Kidney (tissue), 14 donors: Measurements from ENCODE around the gene DYNLT2B. TPM values are rescaled to one million over a fixed set of nuclear protein-coding genes. Genes with fewer than 3 reads are reported as not detected.
"Not testable (repeated sequence)": the region's sequence is repeated elsewhere in the genome, so short reads cannot be mapped to it uniquely, and the experiment has no call there.

Experiments
- DNase-seq, 5 donors: peaks; one replicate each; pipeline ENCODE4 v3.0.0-alpha.2; 2013 to 2020
- FAIRE-seq: peaks from 2 replicates; lab custom pipeline; 2012; peaks lifted over from hg19 to GRCh38; lab: Jason Lieb, UNC
- H3K27ac ChIP-seq, 2 donors: one replicate each; pipeline ENCODE4 v1.7.0; 2013; ENCODE audit warnings: low read depth in 2 of 2, low read length in 2 of 2, inconsistent platforms in 1 of 2
- H3K27me3 ChIP-seq: one replicate; pipeline ENCODE4 v1.7.1; 2013; ENCODE audit warnings: low read length, inconsistent platforms; ENCODE audit not compliant: control insufficient read depth, insufficient read depth
- H3K36me3 ChIP-seq, 3 donors: one replicate each; pipeline versions ENCODE4 v1.7.0 to v1.7.1; 2013; ENCODE audit warnings: low read length in 3 of 3, control low read depth in 1 of 3, inconsistent platforms in 1 of 3; ENCODE audit not compliant: insufficient read depth in 3 of 3, control insufficient read depth in 2 of 3
- H3K4me1 ChIP-seq, 3 donors: one replicate each; pipeline versions ENCODE4 v1.7.0 to v1.7.1; 2013; ENCODE audit warnings: low read length in 3 of 3, inconsistent platforms in 1 of 3, low read depth in 1 of 3; ENCODE audit not compliant: control insufficient read depth in 2 of 3, insufficient read depth in 2 of 3
- H3K4me3 ChIP-seq, 3 donors: one replicate each; pipeline versions ENCODE4 v1.7.0 to v1.8.1; 2013; ENCODE audit warnings: low read length in 3 of 3, control low read depth in 1 of 3, inconsistent platforms in 1 of 3
- H3K9ac ChIP-seq, 3 donors: one replicate each; pipeline versions ENCODE4 v1.7.0 to v1.7.1; 2013; ENCODE audit warnings: low read length in 3 of 3, control low read depth in 1 of 3, inconsistent platforms in 1 of 3
- H3K9me3 ChIP-seq, 3 donors: one replicate each; pipeline versions ENCODE4 v1.7.0 to v1.7.1; 2013; ENCODE audit warnings: low read length in 3 of 3, control low read depth in 1 of 3, inconsistent platforms in 1 of 3; ENCODE audit not compliant: control insufficient read depth in 2 of 3, insufficient read depth in 1 of 3
- intact Hi-C: fragments of 100-400 bp; cut with DNase I; formaldehyde crosslinking; loops from one replicate; pipeline ENCODE4 v1.11.1; 2022
- polyA plus RNA-seq: library from polyadenylated mRNA; stranded (reverse); fragments of 350-450 nt; fragmentation: Illumina TruSeq; extraction: RNeasy Lipid Tissue Mini Kit (QIAGEN cat#74804); gene quantifications from one replicate; pipeline ENCODE4 v1.2.3, GENCODE V29; 2014; ENCODE audit warnings: low read depth, low replicate concordance; ENCODE audit not compliant: insufficient read depth
- total RNA-seq: library from RNA; stranded (reverse); fragmentation: NEBNext Ultra II Directional; extraction: Animal tissue kit (Norgen Biotek cat#: 25700); gene quantifications from one replicate; pipeline ENCODE4 v1.2.1, GENCODE V29; 2021
- TF ChIP-seq, protein P1 (sequence below): IDR thresholded peaks from 3 replicates; pipeline ENCODE4 v1.5.1; 2012; ENCODE audit warnings: mild to moderate bottlenecking, moderate library complexity, borderline replicate concordance; ENCODE audit not compliant: insufficient read depth; ENCODE audit errors: extremely low read depth
- donor health status: control.
- donor health status: control.
- donor health status: control.
- donor health status: control.
- donor health status: control.
- donor health status: DM: yes; HTN: yes; CAD: no.
- donor health status: Normal renal cell carcinoma (clear cell type).

Gene DYNLT2B
- total and polyA plus RNA-seq, 2 donors from 2014 or later = 10.5 to 41.8 TPM

DNA sequence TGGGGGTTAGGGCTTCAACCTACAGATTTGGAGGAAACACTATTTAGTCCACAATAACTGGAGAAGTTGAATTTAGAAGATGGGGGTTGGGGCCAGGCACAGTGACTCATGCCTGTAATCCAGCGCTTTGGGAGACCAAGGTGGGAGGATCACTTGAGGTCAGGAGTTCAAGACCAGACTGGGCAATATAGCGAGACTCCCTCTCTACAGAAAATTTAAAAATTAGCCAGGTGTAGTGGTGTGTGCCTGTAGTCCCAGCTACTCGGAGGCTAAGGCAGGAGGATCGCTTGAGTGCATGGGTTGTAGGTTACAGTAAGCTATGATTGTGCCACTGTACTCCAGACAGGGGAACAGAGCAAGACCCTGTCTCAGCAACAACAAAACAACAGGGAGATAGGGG, 5.0 kb upstream of the DYNLT2B start:
- Histone ChIP-seq H3K4me3 (no peak overlapping the region), H3K4me1 (no peaks in the 10 kb centered on the region), H3K36me3 (no peaks in the 10 kb centered on the region), H3K9me3 (no peaks in the 10 kb centered on the region), H3K27ac (no peak overlapping the region), H3K27me3 (no peaks in the 10 kb centered on the region), H3K9ac (no peak overlapping the region)
- TF ChIP-seq, protein P1, sequence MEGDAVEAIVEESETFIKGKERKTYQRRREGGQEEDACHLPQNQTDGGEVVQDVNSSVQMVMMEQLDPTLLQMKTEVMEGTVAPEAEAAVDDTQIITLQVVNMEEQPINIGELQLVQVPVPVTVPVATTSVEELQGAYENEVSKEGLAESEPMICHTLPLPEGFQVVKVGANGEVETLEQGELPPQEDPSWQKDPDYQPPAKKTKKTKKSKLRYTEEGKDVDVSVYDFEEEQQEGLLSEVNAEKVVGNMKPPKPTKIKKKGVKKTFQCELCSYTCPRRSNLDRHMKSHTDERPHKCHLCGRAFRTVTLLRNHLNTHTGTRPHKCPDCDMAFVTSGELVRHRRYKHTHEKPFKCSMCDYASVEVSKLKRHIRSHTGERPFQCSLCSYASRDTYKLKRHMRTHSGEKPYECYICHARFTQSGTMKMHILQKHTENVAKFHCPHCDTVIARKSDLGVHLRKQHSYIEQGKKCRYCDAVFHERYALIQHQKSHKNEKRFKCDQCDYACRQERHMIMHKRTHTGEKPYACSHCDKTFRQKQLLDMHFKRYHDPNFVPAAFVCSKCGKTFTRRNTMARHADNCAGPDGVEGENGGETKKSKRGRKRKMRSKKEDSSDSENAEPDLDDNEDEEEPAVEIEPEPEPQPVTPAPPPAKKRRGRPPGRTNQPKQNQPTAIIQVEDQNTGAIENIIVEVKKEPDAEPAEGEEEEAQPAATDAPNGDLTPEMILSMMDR = no peak
- DNase-seq = no peak
- FAIRE-seq = no peak
- intact Hi-C loops = no loop called here

DNA sequence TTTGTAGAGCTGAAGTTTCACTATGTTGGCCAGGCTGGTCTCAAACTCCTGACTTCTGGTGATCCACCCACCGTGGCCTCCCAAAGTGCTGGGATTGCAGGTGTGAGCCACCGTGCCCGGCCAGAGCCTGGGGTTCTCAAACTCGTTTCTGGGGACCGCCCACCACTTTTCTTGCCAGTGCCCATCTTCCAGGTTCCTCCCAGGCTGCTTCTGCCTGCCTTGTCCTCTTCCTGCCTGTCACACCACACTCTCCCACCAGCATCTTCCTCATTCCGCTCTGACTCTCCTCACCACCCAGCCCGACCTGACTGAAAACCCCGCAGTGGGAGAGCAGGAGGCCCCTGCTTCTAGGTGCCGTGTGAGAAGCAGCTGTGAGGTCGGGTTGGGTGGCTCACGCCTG, 3.1 kb upstream of the DYNLT2B start:
- no peaks in the 10 kb centered on the region for H3K36me3 ChIP-seq

DNA sequence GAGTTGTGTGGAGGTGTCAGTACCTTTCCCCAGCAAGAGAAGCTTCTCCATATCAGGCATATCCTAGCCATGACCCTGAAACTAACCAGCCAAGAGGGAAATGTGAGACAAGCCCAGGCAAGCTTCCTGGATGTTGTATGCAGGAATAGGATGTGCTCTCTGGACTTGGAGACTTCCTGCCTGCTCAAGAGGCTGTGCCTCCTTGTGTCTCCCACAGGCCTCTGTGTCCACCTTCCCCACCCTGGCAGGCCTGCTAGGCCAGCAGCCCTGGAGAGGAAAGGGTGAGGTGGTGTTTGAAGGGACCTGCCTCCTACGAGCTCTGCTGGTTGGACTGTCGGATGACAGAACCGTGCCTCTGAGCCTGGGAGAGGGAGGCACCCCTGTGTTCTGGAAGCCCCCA, 2.1 kb upstream of the DYNLT2B start:
- no peak overlapping the region for H3K4me3 ChIP-seq
- TF ChIP-seq, protein P1 = no peak
- intact Hi-C loops = no loop called here
- no peaks in the 10 kb centered on the region for H3K4me1 ChIP-seq
- no peak overlapping the region for H3K27ac ChIP-seq
- H3K36me3 ChIP-seq = no peaks in the 10 kb centered on the region
- no peak overlapping the region for H3K9ac ChIP-seq
- FAIRE-seq = no peak
- DNase-seq = no peak
- H3K27me3 ChIP-seq = no peaks in the 10 kb centered on the region
- no peaks in the 10 kb centered on the region for H3K9me3 ChIP-seq

More for the DNA sequence above, 3.1 kb upstream of the DYNLT2B start:
- H3K9me3 ChIP-seq = no peaks in the 10 kb centered on the region
- no peak overlapping the region for H3K27ac ChIP-seq
- no peak overlapping the region for H3K9ac ChIP-seq
- FAIRE-seq (no peak), DNase-seq (no peak)
- H3K4me1 ChIP-seq = no peaks in the 10 kb centered on the region
- intact Hi-C loops = no loop called here
- H3K4me3 ChIP-seq = no peak overlapping the region
- TF ChIP-seq, protein P1 = no peak
- H3K27me3 ChIP-seq = no peaks in the 10 kb centered on the region

DNA sequence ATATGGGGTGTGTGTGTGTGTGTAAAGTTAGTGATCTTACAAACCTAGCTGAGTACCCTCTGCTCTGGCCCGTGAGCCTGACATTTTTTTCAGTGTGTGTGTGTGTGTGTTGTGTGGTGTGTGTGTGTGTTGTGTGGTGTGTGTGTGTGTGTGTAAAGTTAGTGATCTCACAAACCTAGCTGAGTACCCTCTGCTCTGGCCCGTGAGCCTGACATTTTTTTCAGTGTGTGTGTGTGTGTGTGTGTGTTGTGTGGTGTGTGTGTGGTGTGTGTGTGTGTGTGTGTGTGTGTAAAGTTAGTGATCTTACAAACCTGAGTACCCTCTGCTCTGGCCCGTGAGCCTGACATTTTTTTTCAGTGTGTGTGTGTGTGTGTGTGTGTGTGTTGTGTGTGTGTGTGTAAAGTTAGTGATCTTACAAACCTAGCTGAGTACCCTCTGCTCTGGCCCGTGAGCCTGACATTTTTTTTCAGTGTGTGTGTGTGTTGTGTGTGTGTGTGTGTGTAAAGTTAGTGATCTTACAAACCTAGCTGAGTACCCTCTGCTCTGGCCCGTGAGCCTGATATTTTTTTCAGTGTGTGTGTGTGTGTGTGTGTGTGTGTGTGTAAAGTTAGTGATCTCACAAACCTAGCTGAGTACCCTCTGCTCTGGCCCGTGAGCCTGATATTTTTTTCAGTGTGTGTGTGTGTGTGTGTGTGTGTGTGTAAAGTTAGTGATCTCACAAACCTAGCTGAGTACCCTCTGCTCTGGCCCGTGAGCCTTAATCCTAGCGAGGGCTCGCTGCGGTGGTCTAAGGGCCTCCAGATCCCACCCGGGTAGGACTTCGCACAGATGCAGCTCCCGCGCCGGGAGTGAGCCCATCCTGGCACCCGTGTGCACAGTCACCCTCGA, 997 bp downstream of the DYNLT2B start:
- DNase-seq, FAIRE-seq, H3K27me3 ChIP-seq, H3K4me1 ChIP-seq, H3K9me3 ChIP-seq, H3K36me3 ChIP-seq, intact Hi-C loops: not testable (repeated sequence)
- H3K27ac ChIP-seq = peak overlapping the region; percentile 93
- H3K9ac ChIP-seq = peak overlapping the region; percentile 69 to 87 (median 77)
- peak overlapping the region; percentile 79 to 91 (median 88) for H3K4me3 ChIP-seq
